ENCODE data around the gene NAA10.

The NAA10 gene

GRCh38 chrX:153927922-153928760, 6.7 kb downstream of the NAA10 start:
- peak; percentile 98 for DNase-seq

DNA sequence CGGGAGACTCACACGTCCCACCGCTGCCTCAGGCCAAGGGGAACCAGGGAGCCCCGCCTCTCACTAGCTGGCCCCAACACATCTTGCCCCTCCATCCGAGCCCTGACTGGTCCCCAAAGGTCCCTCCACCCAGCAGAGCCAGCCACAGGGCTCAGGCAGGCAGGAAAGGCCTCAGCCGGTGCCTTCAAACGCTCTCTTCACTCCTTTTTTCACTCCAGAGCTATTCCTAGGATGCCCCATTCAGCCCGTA, 7.2 kb downstream of the NAA10 start:
- DNase-seq = no peak

- peak; percentile 20 for DNase-seq
Measured at GRCh38 chrX:153926858-153927671, 7.8 kb downstream of the NAA10 start.

DNA sequence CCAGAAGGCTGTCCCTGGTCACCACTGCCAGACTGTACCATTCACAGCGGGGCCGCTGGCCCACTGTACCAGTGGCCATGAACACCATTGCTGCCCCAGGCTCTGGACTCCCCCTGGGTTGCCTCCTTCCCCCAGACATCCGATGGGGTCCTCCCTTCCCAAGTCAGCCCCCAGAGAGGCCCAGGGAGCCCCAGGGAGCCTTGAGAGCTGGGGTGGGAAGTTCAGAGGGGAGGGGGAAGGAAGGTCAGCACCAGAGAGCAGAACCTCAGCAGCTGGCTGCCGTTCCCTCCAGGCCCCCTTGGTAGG, 8.3 kb downstream of the NAA10 start:
- DNase-seq = no peak

GRCh38 chrX:153925739-153926551, 8.9 kb downstream of the NAA10 start, which contains the start of gene ARHGAP4:
TSS of gene ARHGAP4 (minus strand) at chrX:153926264. CDS start at chrX:153926202, 62 bp downstream.
- DNase-seq = no peak

DNA sequence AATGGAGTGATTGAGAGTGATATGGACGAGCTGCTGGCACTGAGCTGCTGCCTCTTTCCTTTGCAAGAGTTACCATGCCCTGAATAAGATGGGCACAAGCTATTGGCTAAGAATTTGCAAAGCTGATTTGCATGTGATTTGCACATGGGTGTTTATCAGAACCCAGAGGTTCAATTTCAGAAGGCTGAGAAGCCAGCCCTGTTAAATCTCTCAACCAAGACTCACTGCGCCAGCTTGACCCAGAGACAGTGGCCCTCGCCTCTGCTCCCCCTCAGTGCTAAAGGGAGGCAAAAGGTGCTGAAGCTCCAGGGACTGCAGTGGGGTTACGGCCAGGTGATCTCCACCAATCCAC, 9.5 kb downstream of the NAA10 start:
- DNase-seq = no peak

DNA sequence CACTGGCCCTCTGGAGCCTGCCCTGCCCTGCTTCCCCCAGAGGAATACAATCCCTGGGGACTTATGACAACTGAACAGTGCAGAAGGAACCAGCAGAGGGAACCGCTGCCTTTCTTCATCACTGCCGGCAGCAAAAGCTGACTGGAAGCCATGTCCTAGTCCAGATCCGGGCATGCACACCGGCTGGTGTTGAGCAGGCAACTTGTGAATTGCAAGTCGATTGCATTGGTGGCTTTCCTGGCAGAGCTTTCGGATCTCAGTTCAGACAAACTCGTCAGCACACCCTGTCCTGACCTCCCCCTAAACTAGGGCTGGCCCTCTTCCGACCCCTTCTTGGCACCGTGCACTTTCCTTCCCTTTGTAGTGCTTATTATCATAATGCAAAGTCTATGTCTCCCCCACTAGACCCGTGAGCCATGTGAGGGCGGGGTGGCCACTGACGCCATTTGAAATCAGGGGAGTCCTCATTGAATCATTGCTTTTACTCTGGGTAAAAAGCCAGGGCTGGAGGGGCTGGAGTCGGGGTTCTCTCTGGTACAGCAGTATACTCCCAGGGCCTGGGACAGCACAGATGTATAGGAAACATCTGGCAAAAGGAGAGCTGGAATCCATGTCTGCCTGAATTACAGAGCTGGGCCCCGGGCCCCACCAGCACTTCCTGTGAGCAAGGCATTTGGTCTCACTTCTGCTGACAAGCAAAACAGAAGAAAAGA, 10.5 kb downstream of the NAA10 start:
- DNase-seq = peak; percentile 46

DNA sequence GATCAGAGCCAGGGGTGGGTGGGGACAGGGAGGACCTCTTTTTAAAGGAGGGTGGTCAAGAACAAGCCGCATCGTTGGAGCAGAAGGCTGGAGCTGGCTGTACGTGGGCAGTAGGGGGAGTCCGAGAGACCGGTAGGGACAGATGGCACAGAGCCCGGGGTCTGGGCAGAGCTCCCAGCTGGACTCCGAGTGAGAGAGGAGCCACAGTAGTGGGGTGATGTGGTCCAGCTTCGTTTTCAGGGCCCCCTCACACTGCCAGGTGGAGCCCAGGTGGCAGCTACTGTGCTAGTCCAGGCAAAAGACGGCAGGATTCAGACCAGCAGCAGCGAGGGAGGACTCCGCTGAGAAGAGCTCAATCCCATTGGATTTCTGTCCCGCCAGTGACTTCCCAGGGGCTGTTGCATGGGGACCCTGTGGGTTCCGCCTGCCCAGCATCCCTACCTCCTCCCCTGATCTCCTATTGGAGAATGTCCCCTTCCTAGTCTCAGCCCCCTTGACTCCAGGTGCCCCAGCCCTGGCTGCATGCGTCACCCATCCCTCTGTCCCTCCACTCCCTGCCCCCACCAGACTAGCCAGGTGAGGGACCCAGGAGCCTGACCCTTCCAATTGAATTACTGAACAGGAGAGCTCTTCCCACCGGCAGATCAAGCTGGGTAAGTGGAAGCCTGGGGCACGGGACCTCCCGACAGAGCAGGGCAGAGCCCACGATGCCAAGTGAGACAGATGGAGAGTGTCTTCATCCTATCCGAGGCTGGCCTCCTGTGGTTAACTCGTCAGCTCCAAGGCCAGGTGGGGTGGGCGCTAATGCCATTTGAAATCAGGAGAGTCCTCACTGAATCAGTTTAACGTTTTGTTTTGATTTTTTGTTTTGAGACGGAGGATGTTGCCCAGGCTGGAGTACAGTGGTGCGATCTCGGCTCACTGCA, 11.6 kb downstream of the NAA10 start:
- peak; percentile 20 for DNase-seq

DNA sequence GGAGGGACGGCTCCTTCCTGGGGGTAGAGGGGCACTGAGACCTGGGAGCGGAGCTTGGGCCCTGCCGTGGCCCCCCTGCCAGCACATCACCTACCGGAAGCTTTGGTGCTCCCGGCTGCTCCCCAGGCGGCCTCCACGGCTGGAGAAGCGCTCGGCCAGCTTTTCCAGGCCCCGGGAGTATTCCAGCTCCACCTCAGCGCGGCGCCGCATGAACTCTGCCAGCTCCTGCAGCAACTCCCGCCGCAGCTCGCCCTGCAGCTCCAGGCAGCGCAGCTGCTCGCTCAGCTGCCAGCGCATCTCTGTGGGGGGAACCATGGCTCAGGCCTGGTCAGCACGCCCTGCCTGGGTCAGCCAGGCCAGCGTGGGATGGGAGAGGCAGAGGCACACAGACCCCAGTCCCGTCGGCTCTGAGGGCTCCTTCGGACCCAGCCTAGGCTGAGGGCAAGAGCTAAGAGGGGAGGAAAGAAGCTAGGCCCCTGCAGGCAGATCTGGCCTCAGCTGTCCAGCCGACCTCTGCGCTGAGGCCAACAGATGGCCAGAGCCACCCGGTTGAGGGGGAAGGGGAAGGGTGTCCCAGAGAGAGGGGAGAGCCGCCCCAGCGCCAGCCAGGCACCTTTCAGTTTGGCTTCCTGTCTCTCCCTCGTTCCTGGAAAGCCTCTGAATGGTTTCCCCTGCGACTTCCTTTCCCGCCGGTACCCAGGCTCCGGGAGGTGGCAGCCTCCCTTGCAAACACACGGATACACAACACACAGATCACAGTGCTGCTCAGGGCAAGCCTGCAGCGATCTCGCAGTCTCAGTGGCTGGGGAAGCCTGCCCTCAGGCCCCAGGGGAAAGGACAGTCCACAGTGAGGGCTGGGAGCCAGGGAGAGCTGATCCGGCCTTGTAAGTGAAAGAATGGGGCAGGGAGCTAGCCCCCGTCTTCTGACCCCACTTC, 13.1 kb downstream of the NAA10 start:
- DNase-seq = peak; percentile 10

- DNase-seq = no peak
Measured at GRCh38 chrX:153921070-153921469, 13.8 kb downstream of the NAA10 start.

- no peak for DNase-seq
Measured at GRCh38 chrX:153920546-153920945, 14.3 kb downstream of the NAA10 start.

GRCh38 chrX:153919281-153919680, 15.6 kb downstream of the NAA10 start:
- DNase-seq = no peak

DNA sequence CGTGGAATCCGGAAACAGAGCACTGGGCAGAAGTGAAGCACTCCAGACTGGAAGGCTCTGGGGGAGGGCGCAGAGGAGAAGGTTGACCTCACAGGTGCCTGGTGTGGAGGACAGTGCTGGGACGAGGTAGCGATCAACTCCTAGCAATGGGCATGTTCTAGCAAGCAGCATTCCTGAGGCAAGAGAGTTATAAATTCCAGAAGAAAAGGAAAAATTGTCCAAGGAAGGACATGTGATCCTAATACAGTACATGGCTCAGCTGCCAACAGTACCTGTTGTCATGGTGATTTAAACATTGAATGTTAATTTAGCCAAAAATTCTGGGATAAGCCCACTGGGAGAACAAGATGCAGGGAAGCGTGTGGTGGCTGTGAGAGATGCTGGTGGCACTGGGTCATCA, 17.0 kb downstream of the NAA10 start:
- DNase-seq = no peak

DNA sequence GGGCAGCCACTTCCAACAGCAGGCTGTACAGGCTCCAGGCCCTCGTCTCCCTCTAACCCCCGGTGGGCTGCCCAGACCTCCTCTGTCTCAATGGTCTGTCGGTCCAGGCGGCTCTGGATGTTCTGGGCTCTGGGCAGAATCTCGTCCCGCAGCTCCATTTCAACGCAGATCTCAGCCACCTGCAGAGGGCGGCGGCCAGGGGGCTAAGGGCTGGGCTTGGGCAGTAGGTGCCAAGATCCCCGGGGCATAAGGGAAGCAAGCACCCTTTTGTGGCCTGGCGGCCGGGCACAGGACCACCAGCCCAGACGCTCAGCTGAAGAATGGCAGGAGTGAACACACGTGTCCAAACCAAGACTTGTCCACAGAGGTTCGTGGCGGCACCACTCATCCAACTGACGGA, 21.1 kb downstream of the NAA10 start:
- DNase-seq = no peak

GRCh38 chrX:153913211-153913610, 21.6 kb downstream of the NAA10 start:
- no peak for DNase-seq

GRCh38 chrX:153911798-153912197, 23.0 kb downstream of the NAA10 start:
- no peak for DNase-seq

DNA sequence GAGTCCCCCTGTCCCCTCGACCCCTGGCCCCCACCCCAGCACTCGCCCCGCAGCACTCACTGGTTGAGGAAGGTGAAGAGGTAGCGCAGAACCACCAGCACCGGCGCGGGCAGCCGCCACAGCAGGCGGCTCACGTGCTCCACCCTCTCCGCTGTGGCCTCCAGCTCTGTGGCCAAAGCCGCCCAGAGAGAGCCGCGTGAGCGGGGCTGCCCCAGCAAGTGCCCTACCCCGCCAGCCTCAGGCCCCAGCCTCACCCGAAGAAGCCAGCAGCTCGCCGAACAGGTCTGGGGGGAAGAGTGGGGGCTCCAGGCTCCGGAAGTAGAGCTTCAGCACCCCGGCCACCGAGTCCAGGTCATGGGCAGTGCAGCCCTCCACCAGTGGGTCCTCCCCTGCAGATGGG, 24.4 kb downstream of the NAA10 start:
- no peak for DNase-seq

DNA sequence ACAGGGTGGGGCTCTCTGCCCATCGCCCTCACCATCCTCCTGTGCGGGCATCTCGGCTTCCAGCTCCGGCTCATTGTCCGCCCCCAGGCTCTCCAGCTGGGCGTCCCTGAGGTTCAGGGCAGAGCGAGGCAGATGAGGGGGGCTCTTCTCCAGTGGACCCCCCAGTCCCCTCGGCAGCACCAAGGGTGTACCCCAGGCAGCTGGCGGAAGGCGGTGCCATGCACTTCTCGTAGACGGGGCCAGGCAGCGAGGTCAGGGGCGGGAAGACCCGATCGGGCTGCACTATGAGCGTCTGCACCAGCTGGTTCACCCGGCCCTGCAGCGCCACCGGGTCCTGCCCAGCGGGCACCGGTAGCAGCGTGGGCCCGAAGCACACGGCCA, 24.9 kb downstream of the NAA10 start:
- no peak for DNase-seq

GRCh38 chrX:153909024-153909979, 25.5 kb downstream of the NAA10 start:
- DNase-seq = no peak

All from fibroblast of skin of abdomen (primary cell).